Right renal cortex interstitium (tissue), 3 donors: ENCODE results near the gene COMP. TPM values are rescaled to one million over a fixed set of nuclear protein-coding genes. Genes with fewer than 3 reads are reported as not detected.

Source experiments
- DNase-seq, 3 donors: peaks; one replicate each; pipeline ENCODE4 v3.0.0-alpha.2; 2013; ENCODE audit warnings: low read depth in 3 of 3, low spot score in 2 of 3
- polyA plus RNA-seq, 3 donors: library from polyadenylated mRNA; unstranded; fragments of 120-200 nt; gene quantifications; one replicate each; pipeline ENCODE4 v1.2.1, GENCODE V29; 2013; ENCODE audit not compliant: insufficient read length in 3 of 3

COMP gene
- polyA plus RNA-seq, 3 donors = 0.04 to 0.10 (median 0.07) TPM

DNA sequence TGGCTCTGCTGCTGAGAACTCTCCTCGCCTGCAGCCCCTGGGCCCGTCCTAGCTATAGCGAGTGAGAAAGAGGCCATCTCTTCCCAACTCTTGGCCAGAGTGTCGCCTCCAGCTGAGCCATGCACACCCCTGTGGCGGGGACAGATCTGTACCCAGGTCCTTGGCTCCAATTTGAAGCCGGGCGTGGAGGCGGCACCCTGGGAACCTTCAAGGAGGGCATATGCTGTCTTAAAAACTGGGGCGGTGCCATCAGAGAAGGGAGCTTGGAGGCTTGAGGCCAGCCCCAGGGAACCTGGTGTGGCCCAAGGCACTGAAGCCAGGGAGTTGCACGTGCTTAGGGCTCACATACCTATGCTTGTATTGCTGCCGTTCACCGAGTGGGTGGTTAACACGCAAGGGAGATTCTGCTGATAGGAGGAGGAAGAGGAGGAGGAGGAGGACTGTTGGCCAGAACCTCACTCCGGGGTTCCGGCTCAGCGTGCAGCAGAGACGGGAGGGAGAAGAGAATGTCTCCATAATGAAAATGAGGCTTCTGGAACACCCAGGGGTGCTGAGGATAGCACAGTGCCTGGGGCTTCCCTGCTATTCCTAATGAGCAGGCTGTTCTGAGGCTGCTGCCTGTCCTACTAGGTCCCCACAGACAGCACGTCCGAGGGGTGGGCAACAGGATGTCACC lies 40.7 kb downstream of the COMP start:
- DNase-seq = no peak

DNA sequence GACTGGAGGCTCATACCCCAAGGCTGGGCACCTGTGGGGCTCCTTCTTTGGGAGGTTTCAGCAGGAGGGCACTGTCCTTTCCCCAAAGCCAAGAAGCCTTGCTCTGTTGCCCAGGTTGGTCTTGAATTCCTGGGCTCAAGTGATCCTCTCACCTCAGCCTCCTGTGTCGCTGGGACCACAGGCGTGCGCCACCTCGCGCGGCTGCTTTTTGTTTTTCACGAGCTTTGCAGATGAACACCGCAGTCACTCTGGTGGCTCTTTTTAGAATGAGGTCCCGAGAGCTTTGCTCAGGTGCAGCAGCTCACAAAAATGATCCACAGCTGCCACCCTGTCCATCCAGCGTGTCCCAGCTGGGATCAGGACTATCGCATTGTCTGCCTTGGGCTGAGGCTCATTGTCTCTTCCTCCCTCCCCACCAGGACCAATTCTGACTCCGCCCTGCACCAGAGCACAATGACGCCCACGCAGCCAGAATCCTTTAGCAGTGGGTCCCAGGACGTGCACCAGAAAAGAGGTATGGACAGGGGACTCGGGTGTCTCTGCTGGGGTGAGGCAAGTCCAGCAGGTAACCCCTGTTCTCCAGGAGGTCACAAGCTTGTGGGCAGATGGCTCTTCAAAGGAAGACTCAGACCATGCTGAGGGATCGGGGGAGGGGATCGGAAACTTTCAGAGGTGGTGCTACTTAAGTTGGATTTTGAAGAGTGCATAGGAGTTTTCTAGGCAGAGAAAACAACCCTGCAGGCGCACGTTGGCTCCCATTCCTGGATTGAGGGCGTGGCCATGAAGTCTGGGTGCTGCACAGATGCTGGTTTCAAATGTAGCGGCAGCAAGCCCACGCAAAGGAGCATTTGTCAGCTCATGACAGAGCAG lies 41.5 kb downstream of the COMP start:
- no peak for DNase-seq

DNA sequence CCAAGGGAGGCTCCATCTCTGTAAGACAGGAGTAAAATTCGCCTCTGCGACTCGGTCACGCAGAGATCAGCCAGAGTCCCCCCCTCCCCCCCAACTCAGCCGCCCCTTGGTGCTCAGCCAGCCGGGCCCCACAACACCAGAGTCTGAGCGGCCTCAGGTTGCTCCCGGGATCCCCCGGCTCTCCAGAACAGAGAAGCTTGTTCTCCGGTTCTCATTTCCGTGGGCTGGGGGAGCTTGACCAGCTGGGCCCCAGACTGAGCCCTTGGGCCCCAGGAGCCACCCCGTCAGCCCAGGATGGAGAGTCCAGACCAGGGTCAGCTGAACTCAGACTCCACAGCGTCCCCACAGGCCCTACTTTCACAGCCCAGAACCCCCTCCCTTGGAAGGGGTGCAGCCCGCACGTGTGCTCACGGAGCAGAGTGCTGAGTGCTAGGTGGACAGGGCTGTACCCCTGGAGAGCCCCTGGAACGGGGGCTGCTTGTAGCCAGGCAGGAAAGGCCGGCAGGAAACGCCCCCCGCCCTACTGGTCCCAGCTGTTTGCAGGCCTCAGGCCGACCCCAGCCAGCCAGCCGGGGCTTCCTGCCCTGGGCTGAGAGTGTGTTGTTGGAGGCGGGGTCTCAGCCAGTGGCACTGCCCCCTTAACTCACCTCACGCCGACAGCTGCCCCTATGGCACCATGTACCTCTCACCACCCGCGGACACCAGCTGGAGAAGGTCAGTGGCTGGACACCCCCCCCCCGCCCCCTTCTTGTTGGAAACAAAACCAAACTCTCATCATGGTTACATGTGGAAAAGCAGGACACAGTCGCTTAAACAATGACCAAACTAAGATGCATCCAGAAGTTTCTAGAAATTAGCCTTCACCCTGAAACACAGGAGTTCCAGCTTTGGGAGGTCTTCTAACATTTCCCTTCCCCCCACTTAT lies 44.4 kb downstream of the COMP start:
- no peak for DNase-seq

GRCh38 chr19:18745931-18746330 lies 45.2 kb downstream of the COMP start:
- no peak for DNase-seq

GRCh38 chr19:18745012-18745735 lies 45.9 kb downstream of the COMP start:
- no peak for DNase-seq

DNA sequence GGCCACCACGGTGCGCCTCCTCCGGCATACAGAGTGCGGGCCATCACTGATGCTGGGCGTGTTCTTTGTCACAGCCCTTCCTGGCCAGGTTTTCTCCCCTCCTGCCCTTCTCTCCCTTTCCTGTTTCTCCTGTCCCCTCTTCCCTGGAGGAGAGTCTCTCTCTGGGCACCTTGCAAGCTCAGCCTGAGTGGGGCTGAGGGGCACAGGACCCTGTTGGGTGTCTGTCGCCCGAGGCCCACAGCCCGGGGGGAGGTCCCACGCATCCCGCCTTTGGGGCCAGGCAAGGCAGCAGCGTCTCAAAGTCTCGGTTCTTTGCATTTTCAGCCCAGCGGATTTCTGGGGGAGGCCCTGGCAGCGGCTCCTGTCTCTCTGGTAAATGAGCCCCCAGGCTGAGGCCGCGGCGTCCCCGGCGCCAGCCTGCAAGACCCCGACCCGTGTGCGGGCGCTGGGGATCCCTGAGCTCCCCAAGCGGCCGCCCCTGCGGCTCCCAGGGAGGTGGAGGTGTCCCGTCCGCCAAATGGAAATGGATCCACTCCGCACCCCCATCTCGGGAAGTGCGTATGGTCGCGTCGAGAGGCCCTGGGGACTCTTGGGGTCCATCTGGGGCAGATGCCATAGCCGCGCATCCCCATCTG lies 47.2 kb downstream of the COMP start:
- no peak for DNase-seq

GRCh38 chr19:18742838-18743783 lies 48.0 kb downstream of the COMP start:
- DNase-seq = no peak

- no peak for DNase-seq
These were observed 48.8 kb downstream of the COMP start for GRCh38 chr19:18742324-18742723.

DNA sequence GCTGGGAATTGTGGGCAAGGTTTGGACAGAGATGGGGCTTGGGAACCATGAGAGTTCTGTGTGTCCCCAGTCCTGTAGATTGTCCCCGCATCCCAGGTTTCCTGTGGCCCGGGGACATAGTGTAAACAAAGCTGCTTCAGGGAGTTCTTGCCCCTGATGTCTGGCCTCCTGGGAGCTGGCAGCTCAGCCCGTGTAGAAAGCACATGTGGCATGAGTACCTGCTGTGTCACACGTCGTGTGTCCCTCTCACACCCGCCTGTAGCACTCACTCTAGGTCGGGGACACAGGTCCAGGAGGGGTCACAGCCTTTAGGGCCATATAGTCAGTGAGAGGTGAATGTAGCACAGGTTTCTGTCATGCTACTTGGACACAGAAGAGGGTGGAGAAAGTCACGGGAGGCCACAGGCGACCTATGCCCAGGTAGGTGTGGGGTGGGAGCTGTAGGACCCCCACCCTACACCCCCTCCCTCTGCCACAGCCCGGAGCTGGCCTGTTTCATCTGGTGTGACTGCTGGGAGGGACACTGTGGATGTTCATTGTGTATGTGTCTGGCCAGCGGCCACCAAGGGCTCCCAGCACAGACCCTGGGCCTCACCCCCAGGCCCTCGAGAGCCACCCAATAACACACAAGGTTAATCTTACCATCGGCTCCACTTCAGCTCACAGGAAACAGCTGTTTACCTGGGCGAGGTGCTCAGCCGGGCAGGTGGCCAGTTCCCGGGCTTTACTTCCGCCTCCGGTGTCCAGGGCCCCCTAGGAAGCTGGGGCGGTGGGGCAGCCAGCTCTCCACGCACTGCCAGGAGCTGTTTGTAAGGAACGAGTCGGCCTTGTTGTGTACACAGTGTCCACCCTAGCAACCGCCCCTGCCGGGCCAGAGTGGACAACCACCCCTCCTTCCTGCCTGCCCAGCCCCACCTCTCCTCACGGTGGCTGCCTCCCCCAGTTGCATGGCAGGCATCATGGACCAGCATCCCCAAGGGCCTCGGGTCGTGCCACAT lies 49.7 kb downstream of the COMP start:
- DNase-seq = no peak

DNA sequence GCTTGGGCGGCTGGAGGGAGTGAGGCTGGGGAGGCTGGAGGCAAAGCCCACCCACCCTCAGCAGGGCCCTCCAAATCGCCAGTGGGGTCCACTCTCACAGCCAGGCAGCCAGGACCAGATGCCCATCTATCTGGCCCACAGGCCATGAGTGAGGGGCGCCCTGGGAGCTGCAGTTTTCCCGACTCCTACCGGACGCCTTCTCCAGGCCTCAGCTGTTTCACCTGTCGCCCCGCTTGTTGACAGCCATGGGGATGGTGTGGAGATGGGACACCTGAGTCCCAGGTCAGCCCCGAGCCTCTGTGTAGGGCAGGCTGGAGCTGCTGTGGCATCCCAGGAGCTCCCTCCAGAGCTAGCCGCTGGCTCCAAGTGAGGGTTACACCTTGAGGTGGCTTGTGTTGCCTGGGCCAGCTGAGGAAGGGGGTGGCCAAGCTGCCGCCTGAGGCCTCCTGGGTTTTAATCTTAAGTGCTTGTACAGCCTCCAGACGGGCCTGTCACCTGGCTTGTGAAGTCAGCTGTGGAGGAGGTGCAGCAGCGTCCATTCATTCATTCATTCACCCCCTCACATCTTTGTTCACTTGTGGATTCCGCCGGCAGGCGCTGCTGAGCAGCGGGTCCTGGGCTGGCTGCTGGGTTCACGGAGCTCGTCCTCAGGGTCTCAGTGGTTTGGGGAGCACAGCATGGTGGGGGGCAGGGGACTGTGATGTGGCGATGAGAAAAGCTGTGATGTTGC lies 52.0 kb downstream of the COMP start:
- DNase-seq = no peak

GRCh38 chr19:18737954-18738351 lies 53.2 kb downstream of the COMP start:
- no peak for DNase-seq

- no peak for DNase-seq
These were observed 53.7 kb downstream of the COMP start for GRCh38 chr19:18737337-18737953.

DNA sequence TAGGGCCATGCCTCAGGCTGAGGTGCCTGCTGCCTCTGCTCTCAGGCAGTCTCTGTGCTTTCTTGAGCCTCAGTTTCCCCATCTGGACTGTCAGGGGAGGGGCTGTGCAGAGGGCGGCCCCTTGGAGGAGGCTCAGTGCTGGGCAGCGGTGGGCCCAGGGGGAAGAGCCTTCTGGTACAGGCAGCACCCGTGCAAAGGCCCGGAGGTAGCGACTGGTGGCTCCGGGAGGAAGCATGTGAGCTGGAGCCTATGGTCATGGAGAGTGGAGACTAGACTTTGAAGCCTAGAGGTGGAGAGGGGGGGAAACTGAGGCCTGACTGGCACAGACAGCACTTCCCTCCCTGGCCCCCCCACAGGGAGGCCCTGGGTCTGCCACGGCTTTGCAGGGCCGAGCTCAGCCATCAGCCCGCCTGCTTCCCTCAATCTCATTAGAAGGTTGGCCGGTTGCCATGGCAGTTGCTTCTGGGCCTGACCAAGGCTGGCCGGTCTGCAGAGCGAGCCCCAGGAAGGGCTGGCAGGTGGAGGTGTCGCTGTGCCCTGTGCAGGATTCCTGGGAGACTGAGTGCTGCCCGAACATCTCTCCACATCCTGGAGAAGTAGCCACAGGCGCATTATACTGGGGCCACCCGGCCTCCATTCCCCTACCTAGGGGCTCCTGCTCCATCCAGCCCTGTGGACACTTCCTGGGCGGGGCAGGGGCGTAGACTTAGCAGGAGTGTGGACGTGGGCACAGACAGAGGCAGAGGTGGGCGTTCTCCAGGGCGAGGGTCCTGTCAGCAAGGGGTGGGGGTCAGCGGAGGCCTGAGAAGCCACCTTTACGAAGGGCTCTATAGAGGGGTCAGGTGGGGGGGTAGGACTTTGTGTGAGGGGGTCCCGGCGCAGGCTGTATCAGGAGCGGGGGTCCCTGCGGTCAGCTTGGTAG lies 54.4 kb downstream of the COMP start:
- DNase-seq = no peak

DNA sequence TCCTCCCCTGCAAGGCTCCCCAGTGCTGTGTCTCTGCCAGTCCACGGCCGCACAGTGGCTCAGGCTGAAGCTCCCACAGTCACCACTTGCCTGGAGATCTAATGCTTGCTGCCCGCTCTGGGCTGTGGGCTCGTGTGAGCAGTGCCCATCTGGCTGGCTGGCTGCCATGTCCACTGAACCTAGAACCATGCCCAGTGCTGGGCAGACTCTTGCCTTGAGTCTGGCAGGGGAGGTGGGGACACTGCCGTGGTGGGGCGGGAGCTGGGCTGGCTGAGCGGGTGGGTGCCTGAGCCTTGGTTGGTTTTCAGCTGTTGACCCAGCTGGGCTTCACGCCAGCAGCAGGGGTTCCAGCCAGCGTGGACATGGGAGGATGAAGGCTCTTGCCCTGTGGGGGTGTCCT lies 55.4 kb downstream of the COMP start:
- DNase-seq = no peak

- DNase-seq = no peak
These were observed 55.8 kb downstream of the COMP start for GRCh38 chr19:18735324-18735723.
